ENCODE data around the gene RNF213.

DNA sequence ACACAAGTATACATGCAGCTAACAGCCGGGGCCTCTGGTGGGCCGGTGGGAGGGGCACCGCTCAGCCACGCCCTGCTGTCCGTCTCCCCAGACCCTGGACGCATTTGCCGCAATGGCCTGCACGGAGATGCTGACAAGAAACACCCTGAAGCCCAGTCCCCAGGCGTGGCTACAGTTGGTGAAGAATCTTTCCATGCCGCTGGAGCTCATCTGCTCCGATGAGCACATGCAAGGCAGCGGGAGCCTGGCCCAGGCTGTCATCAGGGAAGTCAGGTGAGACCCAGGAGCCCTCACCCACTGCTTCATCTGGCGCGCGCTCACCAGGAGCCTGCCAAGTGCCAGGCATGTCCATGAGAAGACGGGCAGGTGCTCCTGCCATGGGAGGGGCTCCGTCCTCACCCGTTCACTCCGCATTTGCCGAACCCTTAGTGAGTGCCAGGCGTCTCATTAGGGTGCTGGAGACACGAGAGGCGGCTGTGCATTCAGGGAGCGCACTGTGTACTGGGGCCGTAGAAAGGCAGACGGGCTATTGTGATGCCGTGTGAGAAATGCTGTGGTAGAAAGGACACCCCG, 103.0 kb downstream of the RNF213 start:
- no peak for TF ChIP-seq CTCF (IDR thresholded peaks at IDR 0.05; ENCODE audit: low read length)
- TF ChIP-seq EZH2 (IDR thresholded peaks at IDR 0.05; ENCODE audit: borderline replicate concordance, low read length) = no peak
